GM11168 (cell line): ENCODE measurements around the gene GJA5.

Source experiments
- in situ Hi-C: fragments of 300-500 bp; cut with MboI; formaldehyde crosslinking; loops from one replicate; pipeline ENCODE4 v1.12.0; 2022; ENCODE audit warnings: low sequenced_read_pairs; ENCODE audit not compliant: unreplicated experiment

Gene GJA5

GRCh38 chr1:147768101-147768500 lies 7.7 kb upstream of the GJA5 start:
- in situ Hi-C loops = no loop called here

DNA sequence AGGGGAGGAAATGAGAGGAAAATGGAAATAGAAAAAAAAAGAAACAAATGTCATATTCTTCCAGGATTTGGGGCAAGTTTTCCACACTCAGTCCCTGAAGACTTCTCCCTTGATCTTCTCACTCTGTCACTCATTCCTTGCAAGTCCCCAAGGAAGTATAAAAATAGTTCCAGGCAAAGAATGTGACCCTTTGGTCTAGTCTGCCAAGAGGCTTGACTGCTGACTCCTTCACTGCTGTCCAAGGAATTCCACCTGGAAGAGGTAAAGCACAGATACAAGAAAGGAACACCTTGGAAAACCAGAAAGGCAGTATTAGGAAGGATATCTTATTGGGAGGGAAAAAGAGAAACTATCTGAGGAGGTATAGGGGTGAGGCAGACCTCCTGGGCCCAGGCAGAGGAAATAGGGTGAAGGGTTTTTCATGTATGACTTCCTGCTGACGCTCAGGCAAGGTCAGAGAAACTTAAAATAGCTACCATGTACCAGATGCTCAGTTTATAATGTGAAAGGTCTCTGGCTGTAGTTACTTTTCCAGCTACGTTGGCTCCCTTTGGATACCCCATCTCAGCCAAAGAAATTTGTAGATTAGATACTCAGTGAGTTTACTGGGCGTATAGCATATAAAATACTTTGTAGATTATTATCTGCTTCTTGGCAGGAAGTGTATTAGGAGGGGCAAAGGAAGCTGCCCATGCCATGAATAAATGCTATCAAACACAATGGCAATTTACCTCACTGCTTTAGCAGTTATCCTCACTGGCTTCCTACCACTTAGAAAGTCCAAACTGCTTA lies 2.0 kb upstream of the GJA5 start:
- in situ Hi-C loops = no loop called here

- in situ Hi-C loops = no loop called here
These were observed 1.9 kb downstream of the GJA5 start for GRCh38 chr1:147758379-147759100.

DNA sequence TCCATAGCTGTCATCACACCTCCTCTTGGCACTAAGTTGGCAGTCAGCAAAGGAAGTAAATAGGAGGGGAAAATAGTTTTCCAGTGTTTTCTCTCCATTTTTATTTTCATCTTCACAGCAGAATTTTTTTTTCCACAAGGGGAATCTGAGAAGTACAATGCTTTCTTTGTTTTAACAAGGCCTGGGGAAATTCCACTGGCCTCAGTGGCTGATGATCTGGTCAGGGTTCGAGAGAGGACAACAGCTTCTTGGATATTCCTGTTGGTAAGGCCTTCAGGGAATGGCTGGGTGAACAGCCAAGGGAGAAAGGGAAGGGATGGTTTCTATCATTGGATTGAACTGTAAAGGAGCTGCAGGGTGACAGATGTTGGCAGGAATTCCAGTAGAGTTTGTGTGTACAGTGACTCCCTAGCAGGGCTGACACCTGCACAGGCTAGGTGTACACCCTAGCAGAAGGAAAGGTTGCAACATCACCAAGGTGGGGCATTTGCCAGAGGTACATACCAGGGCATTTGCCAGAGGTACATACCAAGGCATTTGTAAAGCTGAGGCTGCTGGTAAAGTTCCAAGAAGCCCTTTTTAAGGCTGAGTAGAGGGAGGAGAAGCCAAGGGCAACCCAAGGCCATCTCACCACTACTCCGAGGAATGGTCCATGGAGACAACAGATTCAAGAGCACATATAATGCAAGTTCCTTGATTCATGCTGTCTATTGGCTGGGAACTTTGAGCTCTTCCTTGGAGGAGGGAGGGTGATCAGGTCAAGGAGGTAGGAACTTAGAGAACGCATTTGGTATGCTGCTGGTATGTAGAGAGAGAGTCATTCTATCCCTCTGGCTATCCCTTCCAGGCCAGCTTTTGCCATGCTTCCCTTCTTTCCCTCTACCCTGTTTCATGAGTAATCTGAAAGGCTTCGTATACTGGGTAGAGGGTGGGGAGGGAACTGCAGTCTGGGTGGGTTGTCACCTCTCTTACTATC lies 3.1 kb downstream of the GJA5 start:
- in situ Hi-C loops = no loop called here

GRCh38 chr1:147756341-147756740 lies 4.1 kb downstream of the GJA5 start:
- in situ Hi-C loops = no loop called here

- in situ Hi-C loops = no loop called here
These were observed 5.7 kb downstream of the GJA5 start for GRCh38 chr1:147754661-147755060.

- in situ Hi-C loops = no loop called here
These were observed 7.3 kb downstream of the GJA5 start for GRCh38 chr1:147753081-147753480.

DNA sequence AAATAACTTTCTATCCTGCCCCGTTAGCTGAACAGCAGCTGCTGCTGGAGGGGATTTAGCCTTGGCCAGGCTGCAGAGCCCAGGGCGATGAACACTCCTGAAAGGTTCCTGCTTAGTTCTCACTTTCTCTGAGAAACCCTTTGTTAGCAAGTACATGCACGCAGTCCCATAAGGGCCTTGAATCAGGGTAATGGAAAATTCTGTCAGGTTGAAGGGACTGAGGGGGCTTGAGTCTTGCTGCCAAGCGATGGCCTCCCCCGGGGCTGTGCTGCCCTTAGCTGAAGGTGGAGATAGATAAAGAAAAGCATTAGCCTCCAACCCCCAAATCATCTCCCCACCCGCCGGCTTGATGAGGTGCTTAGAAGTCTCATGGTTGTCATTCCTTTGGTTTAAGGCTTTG lies 7.9 kb downstream of the GJA5 start:
- in situ Hi-C loops = no loop called here

DNA sequence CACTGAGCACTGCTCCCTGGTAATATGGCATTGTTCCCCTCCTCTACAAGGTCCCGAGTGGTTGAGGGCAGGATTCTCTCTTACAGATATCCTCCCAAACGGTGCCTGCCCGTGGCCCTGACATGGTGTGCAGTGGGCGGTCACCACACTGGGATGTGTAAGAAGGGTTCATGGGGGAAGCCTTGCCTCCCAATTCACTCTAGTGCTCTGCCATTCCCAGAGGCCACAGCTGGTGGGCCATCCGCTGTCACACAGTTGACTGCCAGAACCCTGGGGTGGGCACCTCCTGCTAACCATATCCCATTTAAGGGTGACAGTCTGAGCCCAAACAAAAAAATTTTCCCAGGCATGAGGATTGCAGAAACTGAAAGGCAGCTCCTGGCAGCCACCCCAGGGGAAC lies 9.1 kb downstream of the GJA5 start:
- in situ Hi-C loops = no loop called here

GRCh38 chr1:147750618-147751217 lies 9.7 kb downstream of the GJA5 start:
- in situ Hi-C loops = no loop called here

GRCh38 chr1:147749792-147750191 lies 10.6 kb downstream of the GJA5 start:
- in situ Hi-C loops = no loop called here

- in situ Hi-C loops = no loop called here
These were observed 11.6 kb downstream of the GJA5 start for GRCh38 chr1:147748676-147749350.

DNA sequence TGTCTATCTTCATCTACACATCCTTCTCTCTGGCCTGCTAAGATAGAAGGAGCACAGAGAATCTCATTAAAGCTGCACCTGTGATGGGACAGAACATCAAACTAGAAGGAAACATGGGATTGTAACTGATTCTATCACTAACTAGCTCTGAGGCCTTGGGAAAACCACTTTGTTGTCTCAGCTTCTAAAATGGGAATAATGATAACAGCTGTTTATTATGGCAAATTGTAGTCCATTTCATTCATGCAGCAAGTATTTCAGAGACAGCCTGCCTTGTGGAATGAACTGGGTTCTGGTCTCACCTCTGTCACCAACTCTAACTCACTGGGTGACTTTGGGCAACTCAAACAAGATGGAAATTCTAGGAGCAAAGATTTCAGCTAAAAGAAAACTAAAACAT lies 12.4 kb downstream of the GJA5 start:
- in situ Hi-C loops = no loop called here

GRCh38 chr1:147745271-147745670 lies 15.1 kb downstream of the GJA5 start:
- in situ Hi-C loops = no loop called here

DNA sequence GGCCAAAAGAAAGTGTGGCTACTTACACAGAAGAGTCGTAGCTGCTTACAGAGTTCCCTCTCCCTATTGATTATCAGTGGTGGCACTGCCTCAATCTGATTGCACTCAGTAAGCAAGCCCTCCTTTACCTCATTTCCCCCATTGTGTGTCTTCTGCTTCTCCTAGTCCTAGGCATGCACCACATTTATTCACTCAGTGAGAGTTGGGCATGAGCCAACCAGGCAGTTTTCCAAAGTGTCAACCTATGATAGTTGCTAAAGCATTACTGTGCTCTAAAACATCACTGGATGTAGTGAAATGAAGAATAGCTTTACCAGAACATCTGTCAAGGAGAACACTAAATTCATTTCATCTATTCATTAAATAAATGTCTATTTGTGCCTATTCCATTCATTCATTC lies 19.3 kb downstream of the GJA5 start:
- in situ Hi-C loops = no loop called here

- in situ Hi-C loops = no loop called here
These were observed 20.0 kb downstream of the GJA5 start for GRCh38 chr1:147740391-147740790.

DNA sequence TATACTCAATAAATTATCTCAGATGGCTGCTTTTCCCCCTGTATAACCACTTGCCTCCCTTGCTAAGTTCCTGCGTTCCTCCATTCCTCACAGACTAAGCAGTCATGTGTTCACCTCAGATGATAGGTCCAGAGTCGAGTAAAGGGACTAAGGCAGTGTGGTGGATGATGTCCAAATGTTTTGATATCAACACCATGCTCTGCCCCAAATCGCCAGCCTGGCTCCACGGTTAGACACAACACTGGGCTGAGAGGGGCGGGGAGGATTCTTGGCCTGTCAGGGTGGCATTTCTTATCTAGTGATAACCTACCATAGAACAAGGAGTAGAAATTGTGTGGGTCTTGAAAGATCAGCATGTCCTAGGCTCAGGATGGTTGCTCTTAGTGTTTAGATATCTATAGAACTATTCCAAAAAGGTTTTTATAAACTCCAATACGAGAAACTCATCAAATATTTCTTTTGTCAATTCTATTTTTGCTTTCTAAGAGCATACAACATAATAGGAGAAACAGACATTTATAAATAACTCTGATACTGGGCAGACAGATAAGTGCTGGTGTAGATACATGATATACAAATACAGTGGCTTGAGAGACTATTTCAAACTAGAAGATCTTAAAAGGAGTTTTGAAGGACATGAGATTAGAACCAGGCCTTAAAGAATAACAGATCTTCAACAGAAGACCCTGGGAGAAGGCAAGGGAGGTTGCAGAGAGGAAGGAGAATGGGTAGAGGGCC lies 21.5 kb downstream of the GJA5 start:
- in situ Hi-C loops = no loop called here

DNA sequence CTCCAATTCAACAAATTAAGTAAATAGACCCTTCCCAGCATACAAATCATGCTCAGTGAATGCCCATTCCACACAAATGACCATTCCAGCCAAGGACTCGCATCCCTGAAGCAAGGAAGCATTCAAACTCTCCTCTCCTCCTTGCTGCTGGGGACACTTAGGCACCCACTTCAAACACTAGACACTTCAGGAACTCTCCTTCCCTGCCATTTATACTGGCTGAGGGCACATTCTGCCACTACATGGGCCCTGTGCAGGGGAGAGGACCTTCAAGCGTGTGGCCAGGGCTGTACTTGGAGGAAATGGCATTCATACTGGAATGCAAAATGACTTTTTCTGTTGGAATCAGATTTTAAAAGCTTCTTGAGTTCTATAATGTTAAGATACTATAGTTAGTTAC lies 22.3 kb downstream of the GJA5 start:
- in situ Hi-C loops = no loop called here

DNA sequence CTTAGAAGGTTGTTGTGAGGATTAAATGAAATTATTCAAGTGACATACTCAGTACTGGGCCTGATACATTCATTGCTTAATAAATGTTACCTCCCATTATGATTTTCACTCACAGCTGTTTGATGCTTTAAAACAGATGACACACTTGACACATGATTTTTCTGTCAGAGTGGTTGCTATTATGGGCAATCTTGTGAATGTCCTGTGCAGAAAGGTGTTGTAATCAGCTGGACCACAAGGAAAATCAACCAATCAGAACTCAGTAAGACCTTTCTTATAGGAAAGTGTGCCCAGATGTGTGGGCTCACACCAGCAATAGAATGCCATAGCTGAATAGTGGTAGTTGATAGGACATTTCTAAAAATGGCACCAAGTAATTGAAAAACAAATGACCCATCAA lies 23.5 kb downstream of the GJA5 start:
- in situ Hi-C loops = no loop called here
